HL-60 (cell line): ENCODE measurements around the gene PSMA5.

Source experiments
- POLR2AphosphoS5 ChIP-seq: IDR thresholded peaks from 2 replicates; pipeline ENCODE4 v1.6.1; 2012; ENCODE audit warnings: low read depth
- TF ChIP-seq, protein P1 (sequence below): IDR thresholded peaks from one replicate; pipeline ENCODE4 v1.5.1; 2011; ENCODE audit warnings: low read length, control low read depth, inconsistent platforms; ENCODE audit not compliant: insufficient read depth
- TF ChIP-seq, protein P2 (sequence below): IDR thresholded peaks from 2 replicates; pipeline ENCODE4 v1.6.1; 2012; ENCODE audit warnings: low read depth; ENCODE audit not compliant: insufficient replicate concordance

DNA sequence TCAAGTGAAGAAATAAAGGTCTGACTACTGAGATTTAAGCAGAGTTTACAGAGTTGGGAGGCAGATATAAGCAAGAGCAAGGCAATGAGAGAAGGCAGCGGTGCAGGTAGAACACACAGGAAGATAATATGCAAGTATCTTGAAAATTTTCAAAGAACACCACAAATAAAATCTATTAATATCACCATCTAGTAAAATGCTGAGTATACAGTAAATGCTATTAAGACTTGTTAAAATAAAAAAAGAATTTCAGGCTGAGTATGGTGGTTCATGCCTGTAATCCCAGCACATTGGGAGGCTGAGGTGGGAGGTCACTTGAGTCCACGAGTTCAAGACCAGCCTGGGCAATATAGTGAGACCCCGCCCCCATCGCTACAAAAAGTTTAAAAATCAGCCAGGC, 48.5 kb downstream of the PSMA5 start:
- no peak for TF ChIP-seq POLR2AphosphoS5
- TF ChIP-seq, protein P1, sequence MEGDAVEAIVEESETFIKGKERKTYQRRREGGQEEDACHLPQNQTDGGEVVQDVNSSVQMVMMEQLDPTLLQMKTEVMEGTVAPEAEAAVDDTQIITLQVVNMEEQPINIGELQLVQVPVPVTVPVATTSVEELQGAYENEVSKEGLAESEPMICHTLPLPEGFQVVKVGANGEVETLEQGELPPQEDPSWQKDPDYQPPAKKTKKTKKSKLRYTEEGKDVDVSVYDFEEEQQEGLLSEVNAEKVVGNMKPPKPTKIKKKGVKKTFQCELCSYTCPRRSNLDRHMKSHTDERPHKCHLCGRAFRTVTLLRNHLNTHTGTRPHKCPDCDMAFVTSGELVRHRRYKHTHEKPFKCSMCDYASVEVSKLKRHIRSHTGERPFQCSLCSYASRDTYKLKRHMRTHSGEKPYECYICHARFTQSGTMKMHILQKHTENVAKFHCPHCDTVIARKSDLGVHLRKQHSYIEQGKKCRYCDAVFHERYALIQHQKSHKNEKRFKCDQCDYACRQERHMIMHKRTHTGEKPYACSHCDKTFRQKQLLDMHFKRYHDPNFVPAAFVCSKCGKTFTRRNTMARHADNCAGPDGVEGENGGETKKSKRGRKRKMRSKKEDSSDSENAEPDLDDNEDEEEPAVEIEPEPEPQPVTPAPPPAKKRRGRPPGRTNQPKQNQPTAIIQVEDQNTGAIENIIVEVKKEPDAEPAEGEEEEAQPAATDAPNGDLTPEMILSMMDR, result no peak
- TF ChIP-seq, protein P2, sequence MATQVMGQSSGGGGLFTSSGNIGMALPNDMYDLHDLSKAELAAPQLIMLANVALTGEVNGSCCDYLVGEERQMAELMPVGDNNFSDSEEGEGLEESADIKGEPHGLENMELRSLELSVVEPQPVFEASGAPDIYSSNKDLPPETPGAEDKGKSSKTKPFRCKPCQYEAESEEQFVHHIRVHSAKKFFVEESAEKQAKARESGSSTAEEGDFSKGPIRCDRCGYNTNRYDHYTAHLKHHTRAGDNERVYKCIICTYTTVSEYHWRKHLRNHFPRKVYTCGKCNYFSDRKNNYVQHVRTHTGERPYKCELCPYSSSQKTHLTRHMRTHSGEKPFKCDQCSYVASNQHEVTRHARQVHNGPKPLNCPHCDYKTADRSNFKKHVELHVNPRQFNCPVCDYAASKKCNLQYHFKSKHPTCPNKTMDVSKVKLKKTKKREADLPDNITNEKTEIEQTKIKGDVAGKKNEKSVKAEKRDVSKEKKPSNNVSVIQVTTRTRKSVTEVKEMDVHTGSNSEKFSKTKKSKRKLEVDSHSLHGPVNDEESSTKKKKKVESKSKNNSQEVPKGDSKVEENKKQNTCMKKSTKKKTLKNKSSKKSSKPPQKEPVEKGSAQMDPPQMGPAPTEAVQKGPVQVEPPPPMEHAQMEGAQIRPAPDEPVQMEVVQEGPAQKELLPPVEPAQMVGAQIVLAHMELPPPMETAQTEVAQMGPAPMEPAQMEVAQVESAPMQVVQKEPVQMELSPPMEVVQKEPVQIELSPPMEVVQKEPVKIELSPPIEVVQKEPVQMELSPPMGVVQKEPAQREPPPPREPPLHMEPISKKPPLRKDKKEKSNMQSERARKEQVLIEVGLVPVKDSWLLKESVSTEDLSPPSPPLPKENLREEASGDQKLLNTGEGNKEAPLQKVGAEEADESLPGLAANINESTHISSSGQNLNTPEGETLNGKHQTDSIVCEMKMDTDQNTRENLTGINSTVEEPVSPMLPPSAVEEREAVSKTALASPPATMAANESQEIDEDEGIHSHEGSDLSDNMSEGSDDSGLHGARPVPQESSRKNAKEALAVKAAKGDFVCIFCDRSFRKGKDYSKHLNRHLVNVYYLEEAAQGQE, result no peak
